GM23338 (cell line): Measurements from ENCODE around the gene MLLT3. TPM values are rescaled to one million over a fixed set of nuclear protein-coding genes. Genes with fewer than 3 reads are reported as not detected.

ENCODE experiments used
- ATAC-seq: fragments of 200-7000 bp; cut with Tn5 transposase; 3 replicates; pipeline ENCODE4 v1.9.1; 2020
- DNase-seq: peaks from one replicate; pipeline ENCODE4 v3.0.0-alpha.2; 2015; ENCODE audit warnings: low spot score
- H2AFZ ChIP-seq: fragments of 200-600 bp; sonication (generic); 2 replicates; pipeline ENCODE4 v1.8.0; 2016; ENCODE audit warnings: antibody characterized with exemption, mild to moderate bottlenecking, moderate library complexity
- H3F3A ChIP-seq: fragments of 200-600 bp; sonication (generic); replicated peaks from 2 replicates; pipeline ENCODE4 v1.8.0; 2017; ENCODE audit warnings: antibody characterized with exemption, mixed run types, low read depth
- H3K27ac ChIP-seq: fragments of 200-600 bp; sonication (generic); 2 replicates; pipeline ENCODE4 v1.6.1; 2016; ENCODE audit warnings: low read depth
- H3K27me3 ChIP-seq: fragments of 200-600 bp; sonication (generic); 2 replicates; pipeline ENCODE4 v1.8.0; 2016; ENCODE audit warnings: mild to moderate bottlenecking, mixed run types, moderate library complexity; ENCODE audit not compliant: insufficient read depth
- H3K36me3 ChIP-seq: fragments of 200-600 bp; sonication (generic); 2 replicates; pipeline ENCODE4 v1.8.0; 2016; ENCODE audit warnings: mild to moderate bottlenecking; ENCODE audit not compliant: insufficient read depth
- H3K4me1 ChIP-seq: fragments of 200-600 bp; sonication (generic); 2 replicates; pipeline ENCODE4 v1.8.0; 2016; ENCODE audit warnings: mild to moderate bottlenecking, moderate library complexity; ENCODE audit not compliant: insufficient read depth
- H3K4me2 ChIP-seq: fragments of 200-600 bp; sonication (generic); 2 replicates; pipeline ENCODE4 v1.7.1; 2017; ENCODE audit warnings: mixed run types
- H3K4me3 ChIP-seq: fragments of 200-600 bp; sonication (generic); 2 replicates; pipeline ENCODE4 v1.6.1; 2016; ENCODE audit warnings: mixed run types
- H3K79me2 ChIP-seq: fragments of 200-600 bp; sonication (generic); replicated peaks from 2 replicates; pipeline ENCODE4 v1.8.0; 2017; ENCODE audit warnings: mild to moderate bottlenecking; ENCODE audit not compliant: insufficient read depth
- H3K9me2 ChIP-seq: fragments of 200-600 bp; sonication (generic); 2 replicates; pipeline ENCODE4 v1.8.0; 2017; ENCODE audit not compliant: insufficient read depth
- H4K20me1 ChIP-seq: fragments of 200-600 bp; sonication (generic); replicated peaks from 2 replicates; pipeline ENCODE4 v1.8.0; 2017; ENCODE audit warnings: mild to moderate bottlenecking; ENCODE audit not compliant: insufficient read depth
- H3K27ac Mint-ChIP-seq: 2 replicates; pipeline ENCODE4 v1.8.0; 2020; ENCODE audit warnings: inconsistent platforms, mild to moderate bottlenecking, moderate library complexity, mixed read lengths
- H3K27me3 Mint-ChIP-seq: 3 replicates; pipeline ENCODE4 v1.8.0; 2022; ENCODE audit warnings: low read depth, mild to moderate bottlenecking, moderate library complexity, mixed read lengths, inconsistent platforms; ENCODE audit not compliant: insufficient read depth, poor library complexity
- H3K36me3 Mint-ChIP-seq: 3 replicates; pipeline ENCODE4 v1.8.0; 2021; ENCODE audit warnings: low read depth, mild to moderate bottlenecking, inconsistent platforms, moderate library complexity, mixed read lengths
- H3K4me1 Mint-ChIP-seq: 3 replicates; pipeline ENCODE4 v1.8.0; 2020; ENCODE audit warnings: mild to moderate bottlenecking, inconsistent platforms, mixed read lengths
- H3K4me3 Mint-ChIP-seq: 3 replicates; pipeline ENCODE4 v1.8.0; 2021; ENCODE audit warnings: moderate library complexity, mild to moderate bottlenecking, inconsistent platforms, mixed read lengths
- H3K9me3 Mint-ChIP-seq: 3 replicates; pipeline ENCODE4 v1.8.0; 2020; ENCODE audit warnings: moderate library complexity, mild to moderate bottlenecking, inconsistent platforms, mixed read lengths
- CREB1 ChIP-seq: fragments of 250-450 bp; sonication (Bioruptor Pico); IDR thresholded peaks from 2 replicates; pipeline ENCODE4 v1.5.0; 2020; ENCODE audit warnings: low read depth, mild to moderate bottlenecking, moderate library complexity
- CTCF ChIP-seq, 2 experiments: fragments of 200-600 bp in 1 of 2; sonication (generic) in 1 of 2; conservative IDR thresholded peaks; 2 replicates each; pipeline versions ENCODE4 v1.5.1 to v1.6.1; 2016 to 2017; ENCODE audit warnings: antibody characterized with exemption in 2 of 2, low read depth in 2 of 2, mild to moderate bottlenecking in 2 of 2, moderate library complexity in 1 of 2
- JUNB ChIP-seq: IDR thresholded peaks from one replicate; pipeline ENCODE4 v1.6.1; 2016; ENCODE audit warnings: antibody characterized with exemption; ENCODE audit not compliant: unreplicated experiment
- NANOG ChIP-seq: IDR thresholded peaks from 2 replicates; pipeline ENCODE4 v1.6.1; 2016; ENCODE audit warnings: antibody characterized with exemption, borderline replicate concordance
- POLR2AphosphoS5 ChIP-seq: IDR thresholded peaks from 2 replicates; pipeline ENCODE4 v1.6.1; 2016; ENCODE audit warnings: antibody characterized with exemption, low read depth
- ZNF462 ChIP-seq: fragments of 250-450 bp; sonication (Bioruptor Pico); IDR thresholded peaks from 2 replicates; pipeline ENCODE4 v1.5.0; 2020; ENCODE audit warnings: mild to moderate bottlenecking, moderate library complexity
- polyA plus RNA-seq: library from polyadenylated mRNA; unstranded; fragments of >200 nt; fragmentation: Nextera tagmentation; extraction: Ambion mirVana; gene quantifications from 2 replicates; pipeline ENCODE4 v1.2.1, GENCODE V29; 2016
- total RNA-seq: library from RNA; depleted of rRNA; stranded (reverse); fragments of >200 nt; shearing (Covaris generic); gene quantifications from 2 replicates; pipeline ENCODE4 v1.2.3, GENCODE V29; 2014

Gene MLLT3
- total and polyA plus RNA-seq, 2 experiments from 2014 or later, result 7.5 to 9.5 TPM

- TF ChIP-seq ZNF462 (CRISPR knock-in tag), result no peak
These were observed 319.2 kb downstream of the MLLT3 start (continued) for GRCh38 chr9:20303066-20303465.

GRCh38 chr9:20302197-20302596, 320.1 kb downstream of the MLLT3 start:
- Mint-ChIP-seq H3K36me3 (peaks cover 24% of the 10 kb centered on the region), H3K9me3 (peaks cover 14% of the 10 kb centered on the region; the same call in 2 of the 3 replicates), H3K4me3 (peak overlapping the region; percentile 35; the same call in 2 of the 3 replicates), H3K4me1 (peaks cover 47% of the 10 kb centered on the region), H3K27me3 (no peaks in the 10 kb centered on the region), H3K27ac (peak overlapping the region; percentile 89)
- H3F3A ChIP-seq, result no peaks in the 10 kb centered on the region
- peak; percentile 72 for ATAC-seq
- DNase-seq, result peak; percentile 63
- peak overlapping the region; percentile 70 for H3K27ac ChIP-seq
- peak overlapping the region; percentile 14 for H3K4me3 ChIP-seq
- TF ChIP-seq POLR2AphosphoS5 (no peak), ZNF462 (CRISPR knock-in tag) (peak; percentile 43; the same call in 1 of the 2 replicates), JUNB (no peak), CREB1 (CRISPR knock-in tag) (0 out of 2 replicates have a peak, but pooled peaks have one; percentile 20), CTCF (conservative IDR thresholded peaks at IDR 0.05; ENCODE audit: low read depth in 2 of 2) (no peak), NANOG (peak; percentile 92)
- no peak overlapping the region for H2AFZ ChIP-seq
- H3K27me3 ChIP-seq, result no peaks in the 10 kb centered on the region
- H4K20me1 ChIP-seq, result no peaks in the 10 kb centered on the region
- no peaks in the 10 kb centered on the region for H3K79me2 ChIP-seq
- H3K4me1 ChIP-seq, result peaks cover 57% of the 10 kb centered on the region
- peak overlapping the region; percentile 63 for H3K4me2 ChIP-seq
- H3K36me3 ChIP-seq, result no peaks in the 10 kb centered on the region
- no peaks in the 10 kb centered on the region for H3K9me2 ChIP-seq
